Measurements from ENCODE around the gene FADD.

FADD gene

GRCh38 chr11:70182266-70182665 is 20.8 kb upstream of the FADD start:
- no CpG with 5 or more reads among the region's 18 CpGs for WGBS (ENCODE audit: insufficient coverage, insufficient read length)
- no peaks in the 10 kb centered on the region for H3K36me3 ChIP-seq (ENCODE audit: control insufficient read depth, insufficient read depth, low read length)
- no peaks in the 10 kb centered on the region for H3K9me3 ChIP-seq (ENCODE audit: control insufficient read depth, insufficient read depth, low read length)
- no peaks in the 10 kb centered on the region for H3K4me1 ChIP-seq (ENCODE audit: control insufficient read depth, insufficient read depth, low read length)
- no peak overlapping the region for H3K4me3 ChIP-seq (ENCODE audit: low read length)
- DNase-seq (ENCODE audit: low read depth, low spot score): no peak
- no peak overlapping the region for H3K27ac ChIP-seq (ENCODE audit: low read length)
- H3K27me3 ChIP-seq (ENCODE audit: control insufficient read depth, insufficient read depth, low read length): no peaks in the 10 kb centered on the region

DNA sequence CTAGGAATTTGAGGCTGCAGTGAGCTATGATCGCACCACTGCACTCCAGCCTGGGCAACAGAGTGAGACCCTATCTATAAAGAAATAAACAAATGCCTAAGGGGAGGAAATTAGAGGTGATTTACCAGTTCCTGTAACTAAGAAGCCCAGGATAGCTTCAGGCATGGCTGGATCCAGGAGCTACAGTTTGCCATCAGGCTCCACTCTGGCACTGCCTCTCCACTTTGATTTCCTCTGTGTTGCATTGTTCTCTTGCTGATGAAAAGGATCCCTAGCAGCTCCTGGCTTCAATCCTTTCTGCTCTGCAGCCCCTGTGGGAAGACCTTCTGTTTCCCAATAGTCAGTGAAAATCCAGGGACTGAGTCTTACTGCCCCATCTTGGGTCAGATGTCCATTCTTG is 20.1 kb upstream of the FADD start:
- H3K36me3 ChIP-seq (ENCODE audit: control insufficient read depth, insufficient read depth, low read length): no peaks in the 10 kb centered on the region
- WGBS (ENCODE audit: insufficient coverage, insufficient read length): no CpG with 5 or more reads among the region's 1 CpG
- DNase-seq (ENCODE audit: low read depth, low spot score): no peak
- H3K9me3 ChIP-seq (ENCODE audit: control insufficient read depth, insufficient read depth, low read length): no peaks in the 10 kb centered on the region
- H3K4me1 ChIP-seq (ENCODE audit: control insufficient read depth, insufficient read depth, low read length): no peaks in the 10 kb centered on the region
- H3K27me3 ChIP-seq (ENCODE audit: control insufficient read depth, insufficient read depth, low read length): no peaks in the 10 kb centered on the region
- H3K27ac ChIP-seq (ENCODE audit: low read length): no peak overlapping the region
- H3K4me3 ChIP-seq (ENCODE audit: low read length): no peak overlapping the region

- no peaks in the 10 kb centered on the region for H3K36me3 ChIP-seq (ENCODE audit: control insufficient read depth, insufficient read depth, low read length)
- H3K4me3 ChIP-seq (ENCODE audit: low read length): no peak overlapping the region
- no peaks in the 10 kb centered on the region for H3K4me1 ChIP-seq (ENCODE audit: control insufficient read depth, insufficient read depth, low read length)
- WGBS (ENCODE audit: insufficient coverage, insufficient read length): no CpG with 5 or more reads among the region's 11 CpGs
- DNase-seq (ENCODE audit: low read depth, low spot score): no peak
- H3K9me3 ChIP-seq (ENCODE audit: control insufficient read depth, insufficient read depth, low read length): no peaks in the 10 kb centered on the region
- no peak overlapping the region for H3K27ac ChIP-seq (ENCODE audit: low read length)
- H3K27me3 ChIP-seq (ENCODE audit: control insufficient read depth, insufficient read depth, low read length): no peaks in the 10 kb centered on the region
Observed at GRCh38 chr11:70183483-70184176, 19.5 kb upstream of the FADD start.

DNA sequence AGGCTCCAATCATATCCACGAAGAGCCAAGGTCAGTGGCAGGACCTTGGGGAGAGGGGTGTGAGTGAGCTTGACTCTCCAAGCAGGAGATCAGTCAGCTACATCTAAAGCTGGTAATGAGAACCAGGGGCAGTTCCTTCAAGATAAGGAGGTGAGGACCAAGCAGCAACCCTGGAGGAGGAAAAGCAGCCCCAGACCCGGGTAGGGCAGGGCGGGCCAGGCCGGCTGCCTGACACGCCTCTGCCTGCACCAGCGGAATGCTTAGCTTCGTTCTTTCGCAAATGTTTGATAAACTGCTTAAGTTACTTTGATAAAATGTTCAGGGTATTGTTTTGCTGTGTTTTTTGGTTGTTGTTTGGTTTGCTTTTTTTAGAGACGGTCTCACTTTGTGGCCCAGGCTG is 18.7 kb upstream of the FADD start:
- no peaks in the 10 kb centered on the region for H3K36me3 ChIP-seq (ENCODE audit: control insufficient read depth, insufficient read depth, low read length)
- no peaks in the 10 kb centered on the region for H3K4me1 ChIP-seq (ENCODE audit: control insufficient read depth, insufficient read depth, low read length)
- no peaks in the 10 kb centered on the region for H3K27me3 ChIP-seq (ENCODE audit: control insufficient read depth, insufficient read depth, low read length)
- no CpG with 5 or more reads among the region's 9 CpGs for whole genome bisulfite sequencing (ENCODE audit: insufficient coverage, insufficient read length)
- H3K9me3 ChIP-seq (ENCODE audit: control insufficient read depth, insufficient read depth, low read length): no peaks in the 10 kb centered on the region
- no peak overlapping the region for H3K27ac ChIP-seq (ENCODE audit: low read length)
- no peak overlapping the region for H3K4me3 ChIP-seq (ENCODE audit: low read length)
- no peak for DNase-seq (ENCODE audit: low read depth, low spot score)

DNA sequence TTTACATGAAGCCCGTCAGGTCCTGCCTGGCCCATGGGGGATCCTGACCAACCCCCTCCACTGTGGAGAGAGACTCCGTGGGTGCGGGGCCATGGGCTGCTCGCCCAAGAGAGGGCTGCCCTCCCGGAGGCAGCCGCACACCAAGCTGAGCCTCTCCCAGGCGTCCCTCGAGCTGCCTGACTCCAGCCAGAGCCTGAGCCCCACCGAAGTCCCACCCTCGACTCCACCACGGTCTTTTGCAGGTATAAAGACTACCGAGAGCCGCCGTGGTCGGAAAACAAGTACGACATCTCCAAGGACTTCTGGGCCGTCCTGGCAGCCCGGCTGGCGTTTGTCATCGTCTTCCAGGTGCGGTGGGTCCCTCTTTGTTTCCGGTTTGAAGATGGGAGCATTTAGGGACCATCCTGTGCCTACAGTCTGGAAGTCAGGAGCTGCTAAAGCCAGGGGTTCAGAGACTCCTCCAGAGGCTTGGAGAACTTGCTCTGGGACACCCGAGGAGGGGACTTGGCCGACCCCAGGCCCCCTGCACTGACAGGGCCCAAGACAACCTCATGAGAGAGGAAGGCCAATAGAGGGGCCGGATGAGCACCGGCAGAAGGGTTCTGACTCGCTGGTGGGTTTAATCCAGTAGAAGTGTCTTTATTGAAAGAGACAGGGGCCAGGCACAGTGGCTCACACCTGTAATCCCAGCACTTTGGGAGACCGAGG is 17.6 kb upstream of the FADD start:
- Histone ChIP-seq H3K27me3 (ENCODE audit: control insufficient read depth, insufficient read depth, low read length) (no peaks in the 10 kb centered on the region), H3K4me1 (ENCODE audit: control insufficient read depth, insufficient read depth, low read length) (no peaks in the 10 kb centered on the region)
- no CpG with 5 or more reads among the region's 28 CpGs for WGBS (ENCODE audit: insufficient coverage, insufficient read length)

DNA sequence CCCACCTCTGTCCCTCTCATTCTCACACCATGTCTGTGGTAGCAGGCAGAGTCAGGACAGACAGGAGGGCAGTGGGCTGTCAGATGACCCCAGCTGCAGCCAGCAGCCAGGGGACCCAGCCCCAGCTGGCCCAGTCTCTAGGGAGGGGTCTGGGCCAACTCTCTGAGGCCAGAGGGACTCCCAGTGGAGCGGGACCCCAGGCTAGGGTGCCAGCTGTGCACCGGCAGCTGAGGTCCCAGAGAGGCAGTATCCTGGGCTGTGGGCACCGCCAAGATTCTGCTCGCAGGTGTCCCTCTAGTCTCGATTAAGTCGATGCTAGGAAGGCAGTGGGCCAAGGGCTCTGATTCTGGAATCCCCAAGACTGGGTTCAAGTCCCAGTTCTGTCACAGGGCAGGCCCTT is 16.7 kb upstream of the FADD start:
- Histone ChIP-seq H3K36me3 (ENCODE audit: control insufficient read depth, insufficient read depth, low read length) (no peaks in the 10 kb centered on the region), H3K4me1 (ENCODE audit: control insufficient read depth, insufficient read depth, low read length) (no peaks in the 10 kb centered on the region), H3K27ac (ENCODE audit: low read length) (no peak overlapping the region), H3K4me3 (ENCODE audit: low read length) (no peak overlapping the region), H3K27me3 (ENCODE audit: control insufficient read depth, insufficient read depth, low read length) (no peaks in the 10 kb centered on the region), H3K9me3 (ENCODE audit: control insufficient read depth, insufficient read depth, low read length) (no peaks in the 10 kb centered on the region)
- WGBS (ENCODE audit: insufficient coverage, insufficient read length): no CpG with 5 or more reads among the region's 6 CpGs
- DNase-seq (ENCODE audit: low read depth, low spot score): no peak

More for the DNA sequence above, 17.6 kb upstream of the FADD start:
- H3K27ac ChIP-seq (ENCODE audit: low read length): no peak overlapping the region
- H3K4me3 ChIP-seq (ENCODE audit: low read length): no peak overlapping the region
- no peaks in the 10 kb centered on the region for H3K9me3 ChIP-seq (ENCODE audit: control insufficient read depth, insufficient read depth, low read length)
- no peaks in the 10 kb centered on the region for H3K36me3 ChIP-seq (ENCODE audit: control insufficient read depth, insufficient read depth, low read length)
- DNase-seq (ENCODE audit: low read depth, low spot score): no peak

- WGBS (ENCODE audit: insufficient coverage, insufficient read length): no CpG with 5 or more reads among the region's 10 CpGs
- Histone ChIP-seq H3K9me3 (ENCODE audit: control insufficient read depth, insufficient read depth, low read length) (no peaks in the 10 kb centered on the region), H3K4me1 (ENCODE audit: control insufficient read depth, insufficient read depth, low read length) (no peaks in the 10 kb centered on the region), H3K27me3 (ENCODE audit: control insufficient read depth, insufficient read depth, low read length) (no peaks in the 10 kb centered on the region), H3K27ac (ENCODE audit: low read length) (no peak overlapping the region), H3K36me3 (ENCODE audit: control insufficient read depth, insufficient read depth, low read length) (no peaks in the 10 kb centered on the region), H3K4me3 (ENCODE audit: low read length) (no peak overlapping the region)
- DNase-seq (ENCODE audit: low read depth, low spot score): no peak
Observed at GRCh38 chr11:70186936-70187335, 16.2 kb upstream of the FADD start.

GRCh38 chr11:70187771-70188170 is 15.3 kb upstream of the FADD start:
- no peak overlapping the region for H3K4me3 ChIP-seq (ENCODE audit: low read length)
- no peaks in the 10 kb centered on the region for H3K4me1 ChIP-seq (ENCODE audit: control insufficient read depth, insufficient read depth, low read length)
- no CpG with 5 or more reads among the region's 15 CpGs for WGBS (ENCODE audit: insufficient coverage, insufficient read length)
- H3K36me3 ChIP-seq (ENCODE audit: control insufficient read depth, insufficient read depth, low read length): no peaks in the 10 kb centered on the region
- no peak overlapping the region for H3K27ac ChIP-seq (ENCODE audit: low read length)
- no peaks in the 10 kb centered on the region for H3K27me3 ChIP-seq (ENCODE audit: control insufficient read depth, insufficient read depth, low read length)
- DNase-seq (ENCODE audit: low read depth, low spot score): no peak
- H3K9me3 ChIP-seq (ENCODE audit: control insufficient read depth, insufficient read depth, low read length): no peaks in the 10 kb centered on the region

DNA sequence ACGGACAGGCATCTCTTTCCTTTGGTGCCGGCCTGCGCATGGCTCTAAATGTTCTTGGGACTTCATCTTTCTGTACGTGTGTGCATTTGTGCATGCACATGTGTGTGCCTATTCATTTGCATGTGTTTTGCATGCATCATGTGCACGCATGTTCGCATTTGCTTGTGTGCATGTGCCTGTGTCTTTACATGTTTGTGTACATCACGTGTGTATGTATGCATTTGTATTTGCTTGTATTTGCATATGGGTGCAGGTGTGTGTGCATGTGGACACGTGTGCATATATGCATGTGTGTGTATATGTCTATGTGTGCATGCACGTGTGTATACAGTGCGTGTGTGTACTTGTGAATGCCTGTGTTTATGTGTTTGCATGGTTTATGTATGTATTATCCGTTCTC is 13.5 kb upstream of the FADD start:
- H3K4me1 ChIP-seq (ENCODE audit: control insufficient read depth, insufficient read depth, low read length): no peaks in the 10 kb centered on the region
- no peak overlapping the region for H3K27ac ChIP-seq (ENCODE audit: low read length)
- no peak for DNase-seq (ENCODE audit: low read depth, low spot score)
- no peaks in the 10 kb centered on the region for H3K27me3 ChIP-seq (ENCODE audit: control insufficient read depth, insufficient read depth, low read length)
- no peak overlapping the region for H3K4me3 ChIP-seq (ENCODE audit: low read length)
- no peaks in the 10 kb centered on the region for H3K36me3 ChIP-seq (ENCODE audit: control insufficient read depth, insufficient read depth, low read length)
- no peaks in the 10 kb centered on the region for H3K9me3 ChIP-seq (ENCODE audit: control insufficient read depth, insufficient read depth, low read length)
- WGBS (ENCODE audit: insufficient coverage, insufficient read length): no CpG with 5 or more reads among the region's 11 CpGs

GRCh38 chr11:70191495-70192140 is 11.5 kb upstream of the FADD start:
- no peaks in the 10 kb centered on the region for H3K36me3 ChIP-seq (ENCODE audit: control insufficient read depth, insufficient read depth, low read length)
- H3K27ac ChIP-seq (ENCODE audit: low read length): no peak overlapping the region
- H3K4me1 ChIP-seq (ENCODE audit: control insufficient read depth, insufficient read depth, low read length): no peaks in the 10 kb centered on the region
- no peaks in the 10 kb centered on the region for H3K9me3 ChIP-seq (ENCODE audit: control insufficient read depth, insufficient read depth, low read length)
- H3K27me3 ChIP-seq (ENCODE audit: control insufficient read depth, insufficient read depth, low read length): no peaks in the 10 kb centered on the region
- WGBS (ENCODE audit: insufficient coverage, insufficient read length): no CpG with 5 or more reads among the region's 22 CpGs
- no peak overlapping the region for H3K4me3 ChIP-seq (ENCODE audit: low read length)
- no peak for DNase-seq (ENCODE audit: low read depth, low spot score)
